GM21367 (cell line): ENCODE data around the gene ZFYVE1.
A peak's percentile ranks its signal among the peaks of the same experiment; 100 is the strongest.
"Not testable (repeated sequence)": the region's sequence is repeated elsewhere in the genome, so short reads cannot be mapped to it uniquely, and the experiment has no call there.

Experiments
- ATAC-seq: cut with Tn5 transposase; IDR thresholded peaks from one replicate; pipeline ENCODE4 v1.9.1; 2021; ENCODE audit not compliant: unreplicated experiment

Gene ZFYVE1, protein sequence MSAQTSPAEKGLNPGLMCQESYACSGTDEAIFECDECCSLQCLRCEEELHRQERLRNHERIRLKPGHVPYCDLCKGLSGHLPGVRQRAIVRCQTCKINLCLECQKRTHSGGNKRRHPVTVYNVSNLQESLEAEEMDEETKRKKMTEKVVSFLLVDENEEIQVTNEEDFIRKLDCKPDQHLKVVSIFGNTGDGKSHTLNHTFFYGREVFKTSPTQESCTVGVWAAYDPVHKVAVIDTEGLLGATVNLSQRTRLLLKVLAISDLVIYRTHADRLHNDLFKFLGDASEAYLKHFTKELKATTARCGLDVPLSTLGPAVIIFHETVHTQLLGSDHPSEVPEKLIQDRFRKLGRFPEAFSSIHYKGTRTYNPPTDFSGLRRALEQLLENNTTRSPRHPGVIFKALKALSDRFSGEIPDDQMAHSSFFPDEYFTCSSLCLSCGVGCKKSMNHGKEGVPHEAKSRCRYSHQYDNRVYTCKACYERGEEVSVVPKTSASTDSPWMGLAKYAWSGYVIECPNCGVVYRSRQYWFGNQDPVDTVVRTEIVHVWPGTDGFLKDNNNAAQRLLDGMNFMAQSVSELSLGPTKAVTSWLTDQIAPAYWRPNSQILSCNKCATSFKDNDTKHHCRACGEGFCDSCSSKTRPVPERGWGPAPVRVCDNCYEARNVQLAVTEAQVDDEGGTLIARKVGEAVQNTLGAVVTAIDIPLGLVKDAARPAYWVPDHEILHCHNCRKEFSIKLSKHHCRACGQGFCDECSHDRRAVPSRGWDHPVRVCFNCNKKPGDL

DNA sequence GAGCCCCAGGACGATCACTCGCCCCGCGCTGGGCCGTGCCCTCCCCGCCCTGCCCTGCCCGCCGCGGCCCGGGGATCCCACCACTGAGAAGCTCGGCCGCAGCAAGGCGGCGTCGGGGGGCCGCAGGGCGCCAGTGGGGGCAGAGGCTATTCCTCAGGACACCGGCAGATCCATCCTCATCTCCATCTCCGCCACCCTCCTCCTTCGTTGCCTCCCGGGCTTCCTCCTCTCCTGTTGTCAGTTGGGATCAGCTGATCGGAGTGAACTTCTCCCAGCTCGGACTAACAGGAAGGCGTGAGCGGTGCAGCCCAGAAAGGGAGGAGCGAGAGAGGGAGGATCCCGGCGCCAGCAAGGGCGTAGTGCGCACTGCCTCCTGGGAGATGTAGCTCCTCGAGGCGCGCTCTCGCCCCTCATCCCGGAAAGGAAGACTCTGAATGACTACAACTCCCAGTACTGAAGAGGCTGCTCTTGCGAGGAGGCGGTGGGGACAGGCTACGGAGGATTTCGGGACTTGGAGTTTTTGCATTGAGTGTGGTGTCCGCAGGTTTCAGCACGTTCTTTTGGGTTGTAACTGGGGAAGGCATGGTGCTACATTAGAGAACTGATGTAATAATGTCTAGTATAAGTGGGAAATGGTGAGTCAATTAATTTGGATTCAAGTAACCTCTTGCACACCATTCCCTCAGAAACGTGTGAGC is at the start of gene ZFYVE1:
Gene ZFYVE1 (minus strand): TSS at position 262 of the 698 bp plus-strand sequence. CDS start 2,598 bp downstream, outside the sequence.
- ATAC-seq: peak; percentile 95

GRCh38 chr14:73069585-73069984 is 42.7 kb upstream of the ZFYVE1 start:
- no peak for ATAC-seq

- ATAC-seq: peak; percentile 6
Measured at GRCh38 chr14:73058922-73059673, 32.2 kb upstream of the ZFYVE1 start.

GRCh38 chr14:73058224-73058921 is 31.5 kb upstream of the ZFYVE1 start, which contains the start of gene RBM25:
TSS of gene RBM25 (plus strand) at chr14:73058534. CDS start at chr14:73071642, 13,108 bp downstream.
- peak; percentile 89 for ATAC-seq

DNA sequence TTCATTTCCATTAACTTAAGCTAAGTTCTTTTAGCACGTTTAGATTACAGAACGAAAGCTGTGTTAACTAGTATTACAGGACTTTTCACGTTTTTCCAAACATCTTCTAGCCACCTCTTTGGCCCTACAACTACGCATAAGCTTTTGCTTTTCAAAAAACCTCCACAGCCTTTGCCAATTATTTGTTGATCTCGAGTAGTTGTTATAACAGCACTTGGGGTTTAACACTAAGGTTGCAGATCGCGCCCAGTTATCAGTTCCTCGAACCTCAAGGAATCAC is 31.0 kb upstream of the ZFYVE1 start:
- ATAC-seq: no peak

DNA sequence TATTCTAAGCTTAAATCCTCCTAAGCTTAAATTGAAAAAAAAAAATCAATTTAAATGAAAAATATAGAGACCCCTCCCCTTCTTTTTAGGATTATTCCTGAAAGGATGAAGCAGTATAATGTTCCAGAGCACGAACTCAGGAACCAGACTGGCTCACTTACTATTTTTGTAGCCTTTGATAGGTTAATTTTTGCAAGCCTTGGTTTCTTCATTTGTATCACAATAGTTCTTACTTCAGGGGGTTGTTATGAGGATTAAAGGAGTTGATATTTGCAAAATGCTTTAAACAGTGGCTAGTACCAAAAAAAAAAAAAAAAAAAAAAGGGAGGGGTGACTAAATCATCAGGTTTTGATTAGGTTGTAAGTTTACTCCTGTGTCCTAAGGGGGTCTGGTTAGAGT is 28.3 kb upstream of the ZFYVE1 start:
- no peak for ATAC-seq

DNA sequence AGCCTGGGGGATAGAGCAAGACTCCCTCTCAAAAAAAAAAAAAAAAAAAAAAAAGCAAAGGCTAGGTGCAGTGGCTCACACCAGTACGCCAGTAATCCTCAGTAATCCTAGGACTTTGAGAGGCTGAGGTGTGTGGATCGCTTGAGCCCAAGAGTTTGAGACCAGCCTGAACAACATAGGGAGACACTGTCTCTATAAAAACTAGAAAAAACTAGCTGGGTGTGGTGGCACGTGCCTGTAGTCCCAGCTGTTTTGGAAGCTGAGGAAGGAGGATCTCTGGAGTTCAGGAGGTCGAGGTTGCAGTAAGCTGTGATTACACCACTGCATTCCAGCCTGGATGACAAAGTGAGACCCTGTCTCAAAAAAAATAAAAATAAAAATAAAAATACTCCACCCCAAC is 22.5 kb upstream of the ZFYVE1 start:
- ATAC-seq: no peak

- no peak for ATAC-seq
Measured at GRCh38 chr14:73047808-73048207, 20.9 kb upstream of the ZFYVE1 start.

- not testable (repeated sequence) for ATAC-seq
Measured at GRCh38 chr14:73036706-73037450, 10.0 kb upstream of the ZFYVE1 start.

GRCh38 chr14:73027984-73028383 is 1.1 kb upstream of the ZFYVE1 start:
- no peak for ATAC-seq

DNA sequence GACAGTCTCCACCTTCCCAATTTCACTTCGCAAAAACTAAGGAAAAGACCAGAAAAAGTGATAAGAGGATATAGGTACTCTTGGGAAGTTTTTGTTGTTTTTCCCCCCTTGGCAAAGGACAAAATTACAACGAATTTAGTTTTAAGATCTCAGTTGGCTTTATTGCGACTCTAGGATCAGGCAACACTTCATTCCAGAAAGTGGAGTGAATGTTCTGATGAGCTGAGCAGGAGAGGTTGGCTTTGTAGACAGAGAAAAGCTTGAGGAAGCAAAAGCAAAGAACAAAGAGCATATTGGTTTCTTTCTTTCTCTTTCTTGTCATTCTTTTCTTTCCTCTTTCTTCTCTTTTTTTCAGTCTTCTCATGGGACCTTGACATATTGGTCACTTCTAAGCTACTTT is 640 bp upstream of the ZFYVE1 start:
- no peak for ATAC-seq

DNA sequence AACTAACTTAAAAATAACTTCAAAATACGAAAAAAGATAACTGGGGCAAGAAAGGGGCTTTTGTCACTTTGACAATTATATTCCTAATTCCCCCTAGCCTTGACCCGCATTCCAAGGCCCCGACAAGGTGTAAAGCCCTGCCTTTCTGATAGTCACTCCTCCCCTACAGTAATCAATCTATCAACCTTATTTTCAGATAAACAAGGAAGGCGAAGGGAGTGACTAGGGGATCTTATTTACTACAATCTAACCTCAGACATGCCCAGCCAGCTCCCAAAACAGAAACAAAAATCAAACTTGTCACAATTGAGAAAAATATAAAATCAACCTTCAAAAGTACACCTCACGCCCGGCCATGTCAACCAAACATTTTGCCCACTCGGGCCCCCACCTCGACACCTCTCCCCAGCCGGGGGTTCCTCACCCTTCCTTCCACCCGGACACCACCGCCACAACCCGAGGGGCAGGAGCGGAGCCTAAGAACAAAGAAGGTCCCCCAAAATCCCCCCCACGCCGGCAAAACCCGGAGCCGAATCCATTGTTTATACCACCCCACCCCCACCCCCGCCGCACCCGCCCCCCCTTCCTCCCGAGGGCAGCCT is 562 bp downstream of the ZFYVE1 start:
- ATAC-seq: no peak

DNA sequence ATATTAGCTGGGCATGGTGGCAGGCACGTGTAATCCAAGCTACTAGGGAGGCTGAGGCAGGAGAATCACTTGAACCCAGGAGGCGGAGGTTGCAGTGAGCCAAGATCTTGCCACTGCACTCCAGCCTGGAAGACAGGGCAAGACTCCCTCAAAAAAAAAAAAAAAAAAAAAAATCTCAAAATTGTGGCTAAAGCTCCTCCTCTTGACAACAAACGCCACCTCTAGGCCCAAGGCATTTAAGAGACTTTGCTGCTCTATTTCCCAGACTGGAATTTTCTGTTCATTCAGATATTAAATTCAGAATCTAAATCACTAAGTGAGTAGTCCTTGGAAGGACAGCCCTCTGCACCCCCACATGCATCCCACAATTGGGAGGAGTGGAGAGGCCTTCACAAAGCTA is 1.4 kb downstream of the ZFYVE1 start:
- no peak for ATAC-seq

DNA sequence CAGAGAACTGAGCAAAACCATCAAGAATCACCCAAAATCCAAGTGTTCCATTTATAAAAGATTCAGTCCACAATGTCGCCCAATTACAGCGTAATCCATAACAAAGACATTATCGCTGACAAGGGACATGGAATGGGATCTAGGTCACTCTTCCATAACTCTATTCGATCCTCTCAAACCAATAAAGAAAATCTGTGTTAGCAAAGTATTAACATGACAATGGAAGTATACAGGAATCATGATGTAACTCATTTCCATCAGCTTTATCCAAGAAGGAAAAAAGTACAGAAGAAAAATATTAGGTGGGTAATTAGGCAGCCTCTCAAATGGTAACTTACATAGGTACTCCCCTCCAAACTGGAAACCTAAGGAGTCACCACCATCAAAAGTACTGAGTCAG is 4.9 kb downstream of the ZFYVE1 start:
- no peak for ATAC-seq

GRCh38 chr14:73016011-73016410 is 10.9 kb downstream of the ZFYVE1 start:
- not testable (repeated sequence) for ATAC-seq

DNA sequence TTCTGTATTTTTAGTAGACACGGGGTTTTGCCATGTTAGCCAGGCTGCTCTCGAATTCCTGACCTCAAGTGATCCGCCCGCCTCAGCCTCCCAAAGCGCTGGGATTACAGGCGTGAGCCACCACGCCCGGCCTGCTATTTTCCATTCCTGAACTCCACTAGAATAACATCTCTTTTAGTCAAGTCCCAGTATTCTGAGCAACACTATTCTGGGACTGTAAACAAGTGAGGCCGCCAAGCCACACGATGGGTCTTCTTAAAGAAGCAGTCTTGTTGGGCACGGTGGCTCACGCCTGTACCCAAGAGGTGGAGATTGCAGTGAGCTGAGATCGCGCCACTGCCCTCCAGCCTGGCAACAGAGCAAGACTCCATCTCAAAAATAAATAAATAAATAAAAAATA is 11.4 kb downstream of the ZFYVE1 start:
- ATAC-seq: not testable (repeated sequence)

- ATAC-seq: no peak
Measured at GRCh38 chr14:73014105-73014504, 12.8 kb downstream of the ZFYVE1 start.

- not testable (repeated sequence) for ATAC-seq
Measured at GRCh38 chr14:73011189-73011588, 15.7 kb downstream of the ZFYVE1 start.

GRCh38 chr14:73008501-73008900 is 18.4 kb downstream of the ZFYVE1 start:
- ATAC-seq: no peak
